HG03520 (cell line): ENCODE measurements around the gene SERPINB5.

Source experiments
- ATAC-seq: cut with Tn5 transposase; IDR thresholded peaks from one replicate; pipeline ENCODE4 v1.9.1; 2021; ENCODE audit warnings: mild to moderate bottlenecking, moderate library complexity; ENCODE audit not compliant: unreplicated experiment

SERPINB5 gene

DNA sequence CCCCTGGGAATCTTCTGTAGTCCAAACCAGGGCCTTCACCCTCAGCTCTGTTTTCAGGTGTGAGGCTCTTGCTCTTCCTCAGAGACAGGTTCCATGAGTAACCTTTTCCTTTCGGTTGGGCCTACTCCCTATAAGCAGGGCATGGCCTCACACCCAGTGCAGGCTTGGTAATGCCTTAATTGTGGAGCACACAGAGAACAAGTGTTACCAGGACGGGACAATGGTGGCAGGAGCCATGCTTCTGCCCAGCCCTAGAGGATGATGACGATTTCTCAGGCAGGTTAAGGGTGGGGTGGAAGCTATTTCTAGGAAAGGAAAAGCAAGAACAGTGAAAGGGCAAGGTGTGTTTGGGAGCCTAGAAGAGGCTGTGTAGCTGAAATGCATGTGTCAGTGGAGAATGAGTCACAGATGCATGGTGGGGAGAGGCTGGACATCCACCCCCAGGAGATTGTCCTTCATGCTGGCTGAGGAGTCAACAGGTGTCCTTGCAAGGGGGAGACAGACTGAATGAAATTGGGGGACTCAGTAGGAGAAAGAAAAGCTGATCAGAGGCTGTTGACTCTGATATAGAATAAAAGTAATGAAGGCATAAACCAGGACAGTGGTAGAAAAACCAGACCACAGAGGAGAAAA is 43.4 kb downstream of the SERPINB5 start:
- no peak for ATAC-seq

DNA sequence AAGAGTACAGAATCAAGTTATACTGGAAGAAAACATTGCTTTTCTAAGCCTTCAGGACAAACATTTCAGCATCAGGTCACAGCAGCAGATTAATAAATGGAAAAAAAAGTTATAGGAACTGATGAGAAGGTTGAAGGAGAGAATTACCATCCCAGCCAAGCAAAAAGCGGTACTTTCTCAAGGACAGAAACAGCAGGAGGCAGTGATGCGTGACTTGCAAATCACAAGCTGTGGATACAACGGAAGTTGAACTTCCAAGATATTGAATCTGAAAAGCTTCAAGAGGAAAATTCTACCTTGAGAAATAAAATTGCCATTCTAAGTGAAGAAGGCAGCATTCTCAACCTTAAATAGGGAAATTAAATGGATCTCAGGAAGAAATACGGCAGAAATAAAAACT is 46.9 kb downstream of the SERPINB5 start:
- no peak for ATAC-seq

DNA sequence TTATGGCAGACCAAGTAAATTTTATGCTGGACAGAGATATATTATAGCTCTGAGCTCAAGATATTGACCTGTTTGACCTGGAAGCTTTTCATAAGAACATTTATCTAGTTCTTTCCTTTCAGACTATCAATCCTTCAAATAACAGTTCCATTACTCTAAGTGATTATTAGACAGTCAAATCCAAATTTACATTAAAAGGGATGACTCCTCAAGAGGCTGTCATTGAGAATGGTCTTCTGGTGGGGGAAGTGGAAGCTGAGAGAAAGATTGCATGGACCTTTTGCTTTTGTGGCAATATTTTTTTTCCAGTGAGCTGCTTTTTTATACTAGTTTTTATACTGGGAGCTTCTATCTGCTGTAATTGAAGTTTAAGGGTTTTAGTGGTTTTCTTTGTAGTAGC is 50.5 kb downstream of the SERPINB5 start:
- no peak for ATAC-seq

DNA sequence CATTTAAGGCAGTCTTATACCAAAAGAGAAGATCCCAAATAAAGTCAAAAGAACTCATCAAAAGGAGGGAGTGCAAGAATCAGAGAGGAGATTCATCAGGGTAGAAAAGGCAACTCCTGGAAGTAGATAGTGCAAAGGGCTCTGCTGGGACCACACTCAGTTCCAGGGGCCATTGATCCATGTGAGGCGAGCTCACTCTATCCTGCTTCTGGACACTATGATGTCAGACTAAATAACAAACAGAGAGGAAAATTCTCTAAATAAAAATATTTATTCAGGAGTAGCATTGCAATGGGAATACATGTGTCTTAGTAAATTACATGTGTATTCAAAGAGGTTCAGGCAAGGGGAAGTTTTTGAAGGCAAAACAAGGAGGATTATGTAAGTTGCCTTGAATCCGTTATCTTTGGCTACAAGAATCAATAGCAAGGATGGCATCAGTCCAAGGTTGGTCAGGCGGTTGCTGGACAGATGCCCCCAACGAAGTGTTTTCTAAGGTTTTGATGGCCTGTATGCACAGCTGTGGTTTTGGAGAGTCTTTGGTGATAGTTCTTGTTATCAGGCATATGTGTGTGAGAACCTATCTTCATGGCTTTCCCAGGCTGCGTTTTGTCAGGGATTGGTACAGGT is 52.2 kb downstream of the SERPINB5 start:
- ATAC-seq = no peak

DNA sequence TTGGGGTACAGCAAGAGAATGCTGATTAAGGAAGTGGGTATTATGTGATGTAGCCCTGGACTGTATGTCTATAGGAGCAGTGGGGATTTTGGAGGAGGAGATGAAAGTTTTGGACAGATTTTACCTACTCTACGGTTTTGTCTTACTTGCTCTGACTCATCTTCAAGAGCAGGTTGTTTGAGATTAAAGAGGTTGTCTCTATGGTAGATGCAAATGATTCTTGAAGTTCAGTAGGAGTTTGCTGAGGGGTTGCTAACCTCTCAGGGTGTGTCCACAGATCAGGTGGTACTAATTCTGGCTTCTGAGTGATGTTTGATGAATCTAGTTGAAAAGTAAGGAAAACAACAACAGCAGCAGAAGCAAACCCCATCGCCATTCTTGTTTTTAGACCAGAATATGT is 55.7 kb downstream of the SERPINB5 start:
- no peak for ATAC-seq

DNA sequence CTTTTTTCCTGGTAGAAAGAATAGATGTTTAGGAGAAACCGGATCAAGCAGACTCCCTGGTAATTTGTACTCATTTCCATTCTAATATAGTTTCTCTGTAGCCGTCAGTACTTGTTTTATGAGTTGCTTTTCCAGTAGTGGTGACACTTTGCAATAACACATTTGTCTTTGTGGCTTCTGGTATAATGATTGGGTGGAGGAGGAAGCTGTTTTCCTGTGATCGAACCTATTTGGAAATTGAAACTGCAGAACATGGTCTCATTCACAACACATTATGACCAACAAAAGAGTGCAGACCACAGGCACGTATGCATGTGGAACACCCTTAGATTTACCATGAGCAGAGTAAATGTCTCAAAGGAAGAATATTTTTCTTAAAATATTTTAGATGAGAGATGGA is 57.9 kb downstream of the SERPINB5 start:
- ATAC-seq = no peak

DNA sequence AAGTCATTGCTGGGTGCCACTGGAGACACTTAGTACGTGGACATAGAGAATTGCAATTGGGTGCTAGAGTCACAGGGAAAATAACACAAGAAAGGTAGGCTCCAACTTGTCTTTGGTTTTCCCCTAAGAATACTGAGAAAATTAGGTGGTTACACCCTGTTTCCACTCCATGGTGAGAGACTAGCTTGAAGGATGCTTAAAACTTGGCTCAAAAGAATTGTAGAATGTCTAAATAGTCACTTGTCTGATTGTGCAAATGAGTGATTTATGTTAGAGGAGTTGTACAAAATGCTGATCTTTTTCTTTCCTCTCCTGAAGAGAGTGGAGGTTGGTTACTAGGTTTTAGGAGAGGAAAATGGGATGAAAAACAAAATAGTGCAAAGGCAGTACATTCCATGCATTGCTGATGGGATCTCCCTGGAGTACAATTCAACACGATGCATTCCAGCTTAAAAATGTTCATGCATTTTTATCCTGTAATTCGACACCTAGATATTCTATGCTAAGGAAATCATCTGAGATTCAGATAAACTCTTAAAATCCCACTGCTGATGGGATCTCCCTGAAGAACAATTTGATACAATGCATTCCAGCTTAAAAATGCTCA is 63.2 kb downstream of the SERPINB5 start:
- no peak for ATAC-seq

DNA sequence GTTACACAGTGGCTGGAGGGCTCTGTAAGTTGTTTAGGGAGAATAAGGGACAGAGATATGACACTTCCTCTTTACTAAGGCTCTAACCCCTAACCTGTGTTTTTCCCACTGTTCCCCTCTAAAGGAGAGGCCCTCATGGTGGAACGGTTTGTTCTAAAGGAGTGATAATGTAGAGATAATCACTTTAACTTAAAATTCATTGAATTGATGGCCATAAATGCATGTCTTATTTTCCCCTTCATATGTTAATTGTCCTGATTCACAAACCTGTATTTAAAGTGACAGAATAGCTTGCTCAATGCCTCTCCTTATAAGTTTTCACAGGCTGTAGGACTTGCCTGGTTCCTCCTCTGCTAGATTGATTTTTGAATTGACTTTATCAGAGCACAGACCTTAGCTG is 65.3 kb downstream of the SERPINB5 start, which contains the start of gene SERPINB12:
SERPINB12 (plus strand) TSS at position 301 of the 400 bp plus-strand sequence. CDS start 13,791 bp downstream, outside the sequence.
- ATAC-seq = no peak

DNA sequence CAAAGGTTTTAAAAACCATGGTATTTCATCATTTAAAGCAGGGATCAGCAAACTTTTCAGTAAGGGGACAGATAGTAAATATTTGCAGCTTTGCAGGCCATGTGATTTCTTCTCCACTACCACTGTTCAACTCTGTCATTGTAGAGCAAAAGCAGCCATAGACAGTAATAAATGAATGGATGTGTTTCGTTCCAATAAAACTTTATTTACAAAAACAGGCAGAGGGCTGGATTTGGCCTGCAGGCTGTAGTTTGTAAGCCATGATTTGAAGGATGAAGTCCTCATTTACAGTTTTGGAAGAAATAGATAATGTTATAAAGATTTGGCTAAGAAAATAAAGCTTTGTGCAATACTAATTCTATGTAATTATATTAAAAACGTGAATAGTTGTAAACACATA is 67.3 kb downstream of the SERPINB5 start:
- ATAC-seq = no peak

DNA sequence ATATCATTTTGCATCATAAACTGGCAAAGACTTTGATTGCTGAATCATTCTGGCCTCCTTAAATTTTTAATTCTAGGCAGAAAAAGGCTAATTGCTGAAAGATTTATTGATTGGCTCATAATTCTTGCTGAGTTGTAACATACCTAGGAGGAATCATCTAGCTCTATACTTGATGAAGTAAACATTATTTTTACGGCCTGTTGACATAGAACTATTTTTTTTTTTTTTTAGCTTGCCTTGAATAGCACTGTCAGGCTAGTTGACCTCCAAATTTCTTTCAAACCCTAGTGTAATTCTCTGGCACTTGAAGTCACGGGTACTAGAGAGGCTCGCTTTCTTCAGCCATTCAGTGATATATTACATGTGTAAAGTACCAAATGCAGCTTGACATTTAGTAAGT is 68.2 kb downstream of the SERPINB5 start:
- no peak for ATAC-seq

DNA sequence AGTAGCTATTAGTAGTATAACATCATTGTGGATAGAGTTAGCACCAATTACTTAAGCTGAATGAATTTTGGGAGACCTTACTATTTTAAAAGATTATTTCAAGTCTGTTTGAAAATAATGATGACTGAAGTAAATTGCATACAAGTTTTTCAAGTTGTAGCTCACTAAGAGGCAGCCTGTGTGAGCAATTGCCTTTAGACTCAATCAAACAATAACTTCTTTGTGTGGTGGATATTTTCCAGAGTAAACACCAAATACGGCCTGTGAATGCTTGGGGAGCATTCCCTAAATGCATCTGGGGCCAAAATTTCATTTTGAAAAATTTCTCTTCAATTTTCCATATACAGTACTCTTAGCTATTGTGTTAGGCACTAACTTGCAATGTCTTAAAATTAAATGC is 73.3 kb downstream of the SERPINB5 start:
- no peak for ATAC-seq

DNA sequence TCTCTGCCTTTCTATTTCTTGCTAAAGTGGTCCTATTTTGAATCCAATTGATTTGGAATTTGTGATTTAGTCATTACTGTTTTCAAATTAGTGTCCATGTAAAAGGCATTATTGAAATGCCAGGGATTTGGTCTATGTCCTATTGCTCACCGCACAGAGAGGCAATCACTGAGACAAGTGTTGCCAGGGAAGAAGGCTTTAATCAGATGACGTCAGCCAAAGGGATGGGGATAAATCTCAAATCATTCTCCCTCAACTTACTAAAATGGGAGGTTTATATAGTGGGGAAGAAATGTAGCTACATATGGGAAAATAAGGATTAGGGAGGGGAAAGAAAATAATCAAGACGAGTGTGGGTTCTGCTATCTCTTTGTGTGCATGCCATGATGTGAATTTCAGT is 75.0 kb downstream of the SERPINB5 start:
- ATAC-seq = no peak

DNA sequence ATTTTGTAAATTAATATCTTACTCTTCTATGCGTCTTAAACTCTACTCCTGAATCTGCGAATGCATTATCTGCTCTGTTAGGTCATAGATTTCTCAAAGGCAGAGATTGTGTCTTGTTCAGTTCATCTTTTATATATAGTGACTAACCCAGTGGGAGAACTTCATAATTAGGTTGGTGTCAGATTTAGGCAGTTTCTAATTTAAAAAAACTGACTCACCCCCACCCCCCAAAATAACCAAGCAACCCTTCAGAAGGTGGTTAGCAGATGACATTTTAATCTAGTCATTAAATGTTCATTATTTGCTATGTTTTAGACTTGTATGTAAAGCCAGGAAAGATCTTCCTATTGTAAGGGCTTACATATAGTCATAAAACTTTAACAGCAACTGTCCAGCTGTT is 75.8 kb downstream of the SERPINB5 start:
- ATAC-seq = no peak

DNA sequence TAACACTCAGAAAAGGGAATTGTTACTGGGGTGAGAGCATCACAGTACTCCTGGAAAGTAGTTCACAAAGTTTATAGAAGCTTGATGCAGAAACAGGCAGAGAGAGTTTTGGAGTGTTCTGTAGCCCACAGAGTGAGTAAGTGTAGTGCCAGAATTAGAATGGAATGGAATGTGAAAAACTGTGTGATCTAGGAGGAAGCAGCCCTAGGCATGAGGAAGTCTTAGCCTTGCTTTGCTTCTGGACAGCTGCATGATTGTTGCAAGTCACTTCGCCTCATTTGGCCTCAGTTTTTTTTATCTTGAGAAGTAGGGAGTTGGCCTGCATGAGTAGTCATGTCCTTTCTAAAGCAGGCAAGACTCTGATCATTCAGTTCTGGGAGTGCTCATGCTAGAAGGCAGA is 76.3 kb downstream of the SERPINB5 start:
- no peak for ATAC-seq
